Measurements from ENCODE around the gene CLDN9. TPM values are rescaled to one million over a fixed set of nuclear protein-coding genes. Genes with fewer than 3 reads are reported as not detected.

CLDN9 gene
- polyA plus RNA-seq, 4 donors, result 2.2 to 4.8 (median 2.9) TPM

DNA sequence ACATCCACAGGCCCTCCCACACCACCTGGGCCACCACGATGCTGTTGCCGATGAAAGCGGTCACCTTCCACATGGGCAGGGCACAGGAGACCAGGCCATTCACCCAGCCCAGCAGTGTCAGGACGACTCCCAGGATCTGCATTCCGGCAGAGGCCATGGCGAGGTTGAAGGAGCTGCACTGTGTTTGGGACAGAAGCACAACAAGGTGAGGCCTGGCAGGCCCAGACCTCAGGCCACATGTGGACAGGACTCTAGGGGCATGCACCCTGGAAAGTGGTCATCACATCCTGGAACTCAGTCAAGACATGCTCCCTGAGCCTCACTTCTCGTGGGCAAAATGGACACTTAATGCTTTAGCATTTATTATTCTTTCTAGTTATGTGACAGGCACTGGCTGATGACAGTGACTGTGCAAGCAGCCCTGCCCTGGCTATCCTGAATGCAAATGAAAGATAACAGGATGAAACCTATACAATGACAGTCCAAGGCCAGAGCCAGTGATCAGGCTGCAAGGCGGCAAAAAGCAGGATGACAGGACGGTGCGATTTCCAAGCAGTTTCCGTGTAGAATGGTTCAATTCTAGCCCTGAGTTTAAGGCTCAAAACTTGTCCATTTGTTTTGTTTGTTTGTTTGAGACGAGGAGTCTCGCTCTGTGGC is 3.3 kb downstream of the CLDN9 start:
- no peak for DNase-seq (ENCODE audit: low read depth in 4 of 4, low spot score in 2 of 4)

DNA sequence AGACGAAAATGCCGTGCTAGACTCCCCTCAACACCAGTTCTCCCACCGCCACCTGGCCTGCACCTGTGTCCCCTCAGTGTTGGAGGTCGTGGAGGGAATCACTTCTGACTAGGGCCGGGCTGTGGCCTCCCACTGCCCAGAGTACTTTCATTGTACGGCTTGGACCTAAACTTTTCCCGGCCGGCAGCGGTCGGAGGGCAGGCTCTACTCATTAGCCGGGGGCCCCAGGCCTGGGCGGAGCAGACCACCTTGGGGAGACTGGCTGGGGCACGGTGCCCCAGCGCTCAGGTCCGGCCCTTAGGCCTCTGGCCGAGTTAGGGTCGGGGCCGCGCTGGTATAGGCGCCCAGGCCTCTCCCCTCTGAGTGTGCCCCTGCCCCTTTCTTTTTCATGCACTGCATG is 4.6 kb downstream of the CLDN9 start:
- no peak for DNase-seq (ENCODE audit: low read depth in 4 of 4, low spot score in 2 of 4)

DNA sequence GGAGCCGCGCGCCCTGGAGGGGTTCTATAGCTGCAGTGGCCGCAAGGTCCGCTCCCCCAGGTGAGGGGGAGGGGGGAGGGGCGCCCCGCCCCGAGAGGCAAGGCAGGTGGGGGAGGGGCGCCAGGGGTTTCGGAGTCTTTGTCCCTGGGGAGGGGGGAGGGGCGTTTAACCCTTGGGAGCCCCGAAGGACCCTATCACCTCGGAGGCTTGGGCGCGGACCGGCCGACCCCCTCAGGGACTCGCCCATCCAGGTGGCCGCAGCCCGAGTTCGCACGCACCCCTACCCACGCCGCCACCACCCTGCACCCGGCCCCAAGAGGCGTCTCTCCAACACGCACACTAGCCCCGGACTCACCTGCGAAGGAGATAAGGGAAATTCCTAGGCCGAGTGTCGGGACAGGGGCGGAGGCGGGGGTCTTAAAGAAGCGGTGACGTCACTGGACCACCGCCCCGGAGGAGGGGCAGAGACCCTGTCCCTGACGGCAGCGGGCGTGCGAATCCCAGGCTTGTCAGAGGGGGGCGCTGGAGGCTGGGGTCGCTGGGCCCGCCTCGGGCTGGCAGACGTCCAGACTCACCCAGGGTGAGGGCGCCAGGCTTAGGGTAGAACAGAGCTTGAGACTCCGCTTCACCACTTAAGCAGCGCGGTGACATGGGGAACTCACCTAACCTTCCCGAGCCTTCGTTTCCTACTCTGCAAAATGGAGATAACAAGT is 5.2 kb downstream of the CLDN9 start, which contains the start of gene CLDN6:
Gene CLDN6, minus strand, starts transcription at position 390 of the 713 bp plus-strand sequence. CDS start 2,162 bp downstream, outside the sequence.
- no peak for DNase-seq (ENCODE audit: low read depth in 4 of 4, low spot score in 2 of 4)

DNA sequence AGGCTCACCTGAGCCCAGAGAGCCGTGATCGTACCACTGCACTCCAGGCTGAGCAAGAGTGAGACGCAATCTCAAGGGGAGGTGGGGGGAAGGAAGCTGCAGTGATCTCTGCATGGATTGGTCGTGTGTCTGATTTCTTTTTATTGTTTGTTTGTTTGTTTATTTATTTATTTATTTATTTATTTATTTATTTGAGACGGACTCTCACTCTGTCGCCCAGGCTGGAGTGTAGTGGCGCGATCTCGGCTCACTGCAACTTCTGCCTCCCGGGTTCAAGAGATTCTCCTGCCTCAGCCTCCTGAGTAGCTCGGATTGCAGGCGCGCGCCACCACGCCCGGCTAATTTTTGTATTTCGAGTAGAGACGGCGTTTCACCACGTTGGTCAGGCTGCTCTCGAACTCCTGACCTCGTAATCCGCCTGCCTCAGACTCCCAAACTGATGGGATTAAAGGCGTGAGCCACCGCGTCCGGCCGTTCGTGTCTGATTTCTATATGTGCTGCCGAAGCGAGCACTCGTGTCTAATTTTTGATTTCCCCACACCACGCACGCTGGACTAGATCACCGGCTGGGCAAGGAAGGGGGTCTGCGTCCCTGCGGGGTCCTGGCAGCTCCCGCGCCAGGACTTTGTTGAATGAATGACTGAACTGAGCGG is 7.0 kb downstream of the CLDN9 start:
- no peak for DNase-seq (ENCODE audit: low read depth in 4 of 4, low spot score in 2 of 4)

DNA sequence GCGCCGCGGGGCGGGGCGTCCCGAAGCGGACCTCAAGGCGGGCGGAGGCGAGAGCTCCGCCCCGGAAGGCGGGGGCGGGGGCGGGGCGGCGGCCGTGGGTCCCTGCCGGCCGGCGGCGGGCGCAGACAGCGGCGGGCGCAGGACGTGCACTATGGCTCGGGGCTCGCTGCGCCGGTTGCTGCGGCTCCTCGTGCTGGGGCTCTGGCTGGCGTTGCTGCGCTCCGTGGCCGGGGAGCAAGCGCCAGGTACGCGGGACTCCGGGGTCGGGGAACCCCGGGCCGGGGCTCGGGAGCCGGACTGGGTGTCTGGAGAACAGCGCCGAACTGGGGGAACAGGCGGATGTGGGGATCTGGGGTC is 7.5 kb downstream of the CLDN9 start, which contains the start of gene TNFRSF12A:
Gene TNFRSF12A, plus strand, starts transcription at position 122 of the 357 bp plus-strand sequence. Its CDS starts 30 bp downstream, at position 152.
- no peak for DNase-seq (ENCODE audit: low read depth in 4 of 4, low spot score in 2 of 4)

DNA sequence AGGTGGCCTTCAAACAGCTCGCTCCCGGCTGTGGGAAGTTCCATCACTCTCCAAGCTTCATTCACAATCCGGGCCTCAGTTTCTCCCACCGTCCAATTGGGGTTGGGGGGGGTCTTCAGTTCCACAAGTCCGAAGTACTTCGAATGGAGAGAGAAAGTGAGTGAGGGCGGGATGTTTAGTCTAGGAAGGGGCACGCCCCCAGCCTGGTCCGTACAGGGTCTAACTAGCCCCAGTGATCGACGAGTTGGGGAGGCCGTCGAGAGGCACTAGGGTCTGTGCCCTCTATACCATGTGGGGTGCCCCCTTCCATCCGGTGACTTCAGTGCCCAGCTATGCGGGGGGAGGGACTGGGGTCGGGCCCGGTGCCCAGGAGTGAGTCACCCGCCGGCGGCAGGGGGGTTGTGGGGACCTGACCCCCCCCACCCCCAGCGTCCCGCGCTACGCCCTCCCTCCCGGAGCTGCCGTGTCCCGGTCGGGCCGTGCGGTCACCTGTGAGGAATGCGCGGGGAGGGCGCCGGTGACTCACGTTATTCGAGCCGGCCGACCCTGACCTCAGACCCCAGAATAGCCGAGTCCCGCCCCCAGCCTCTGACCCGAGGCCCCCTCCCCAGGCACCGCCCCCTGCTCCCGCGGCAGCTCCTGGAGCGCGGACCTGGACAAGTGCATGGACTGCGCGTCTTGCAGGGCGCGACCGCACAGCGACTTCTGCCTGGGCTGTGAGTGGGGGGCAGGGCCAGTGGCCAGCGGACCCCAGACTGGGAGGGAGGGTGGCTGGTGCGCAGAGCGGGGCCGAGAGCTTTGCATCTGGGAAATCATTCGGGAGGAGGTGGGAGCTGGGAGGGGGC is 8.1 kb downstream of the CLDN9 start:
- DNase-seq (ENCODE audit: low read depth in 4 of 4, low spot score in 2 of 4), result no peak

DNA sequence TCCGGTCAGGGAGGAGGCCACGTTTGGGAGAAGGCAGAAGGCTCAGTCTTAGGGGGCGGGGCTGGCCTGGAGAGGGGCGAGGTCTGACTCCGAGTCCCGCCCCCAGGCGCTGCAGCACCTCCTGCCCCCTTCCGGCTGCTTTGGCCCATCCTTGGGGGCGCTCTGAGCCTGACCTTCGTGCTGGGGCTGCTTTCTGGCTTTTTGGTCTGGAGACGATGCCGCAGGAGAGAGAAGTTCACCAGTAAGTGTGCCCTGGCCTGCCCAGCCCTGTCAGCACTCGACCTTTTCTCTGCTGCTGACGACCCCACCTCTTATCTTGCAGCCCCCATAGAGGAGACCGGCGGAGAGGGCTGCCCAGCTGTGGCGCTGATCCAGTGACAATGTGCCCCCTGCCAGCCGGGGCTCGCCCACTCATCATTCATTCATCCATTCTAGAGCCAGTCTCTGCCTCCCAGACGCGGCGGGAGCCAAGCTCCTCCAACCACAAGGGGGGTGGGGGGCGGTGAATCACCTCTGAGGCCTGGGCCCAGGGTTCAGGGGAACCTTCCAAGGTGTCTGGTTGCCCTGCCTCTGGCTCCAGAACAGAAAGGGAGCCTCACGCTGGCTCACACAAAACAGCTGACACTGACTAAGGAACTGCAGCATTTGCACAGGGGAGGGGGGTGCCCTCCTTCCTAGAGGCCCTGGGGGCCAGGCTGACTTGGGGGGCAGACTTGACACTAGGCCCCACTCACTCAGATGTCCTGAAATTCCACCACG is 8.9 kb downstream of the CLDN9 start:
- DNase-seq (ENCODE audit: low read depth in 4 of 4, low spot score in 2 of 4), result no peak

DNA sequence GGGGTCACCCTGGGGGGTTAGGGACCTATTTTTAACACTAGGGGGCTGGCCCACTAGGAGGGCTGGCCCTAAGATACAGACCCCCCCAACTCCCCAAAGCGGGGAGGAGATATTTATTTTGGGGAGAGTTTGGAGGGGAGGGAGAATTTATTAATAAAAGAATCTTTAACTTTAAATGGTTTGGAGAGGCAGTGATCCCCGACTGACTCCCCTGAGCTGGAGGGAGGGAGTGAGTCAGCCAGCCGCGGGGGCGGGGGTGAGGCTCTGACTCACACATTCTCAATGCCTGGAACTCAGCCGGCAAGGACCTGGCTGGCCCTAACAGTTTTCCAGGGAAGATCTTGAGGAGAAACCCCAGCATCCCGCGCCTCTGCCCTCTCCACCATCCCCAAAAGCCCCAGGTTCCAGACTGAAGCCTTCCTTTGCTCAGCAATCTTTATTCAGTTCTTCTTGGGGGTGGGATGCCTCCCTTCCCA is 9.5 kb downstream of the CLDN9 start:
- no peak for DNase-seq (ENCODE audit: low read depth in 4 of 4, low spot score in 2 of 4)

DNA sequence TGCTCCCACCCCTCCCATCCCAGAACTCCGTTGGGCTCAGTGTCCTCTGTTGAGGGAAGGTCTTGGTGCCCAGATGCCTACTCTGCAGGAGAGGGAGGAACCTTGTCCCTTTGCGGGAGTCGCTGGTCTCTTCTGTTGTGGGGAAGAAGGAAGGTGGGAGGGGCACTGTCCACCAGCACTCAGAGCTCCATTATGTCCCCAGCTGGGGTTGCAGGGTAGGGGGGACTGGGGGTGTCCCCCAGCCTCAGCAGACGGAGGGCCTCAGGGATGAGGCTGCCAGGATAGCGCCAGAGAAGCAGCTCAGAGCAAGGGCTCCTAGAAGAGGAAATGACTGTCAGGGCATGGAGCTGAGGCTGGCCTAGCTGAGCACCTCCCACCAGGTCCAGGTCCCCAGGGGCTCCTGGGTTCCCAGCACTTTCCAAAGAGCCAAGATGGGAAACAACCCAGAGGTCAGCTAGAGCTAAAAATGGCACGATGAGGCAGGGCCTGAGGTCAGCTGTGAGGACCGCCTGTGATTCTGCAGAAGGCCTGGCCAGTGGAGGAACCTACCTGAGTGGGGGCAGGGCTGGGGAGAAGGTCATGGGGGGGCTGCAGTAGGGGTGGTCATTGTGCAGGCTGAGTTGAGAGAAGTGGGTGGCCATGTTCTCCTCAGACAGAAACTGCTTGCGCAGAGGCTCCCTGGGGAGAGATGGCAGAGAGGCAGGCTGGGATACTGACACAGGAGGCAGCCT is 10.1 kb downstream of the CLDN9 start:
- DNase-seq (ENCODE audit: low read depth in 4 of 4, low spot score in 2 of 4), result no peak

DNA sequence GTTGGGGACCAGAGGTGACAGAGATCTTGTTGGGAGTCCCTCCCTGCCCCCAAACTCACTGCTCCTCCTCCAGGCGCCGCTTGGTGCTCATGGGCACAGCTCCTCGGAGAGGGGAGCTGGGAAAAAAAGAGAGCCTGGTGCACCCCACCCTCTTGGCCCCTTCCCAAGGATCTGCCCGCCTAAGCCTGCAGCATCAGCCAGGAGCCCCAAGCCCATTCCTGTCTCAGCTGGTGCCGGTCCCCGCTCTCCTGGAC is 10.6 kb downstream of the CLDN9 start:
- DNase-seq (ENCODE audit: low read depth in 4 of 4, low spot score in 2 of 4), result no peak

DNA sequence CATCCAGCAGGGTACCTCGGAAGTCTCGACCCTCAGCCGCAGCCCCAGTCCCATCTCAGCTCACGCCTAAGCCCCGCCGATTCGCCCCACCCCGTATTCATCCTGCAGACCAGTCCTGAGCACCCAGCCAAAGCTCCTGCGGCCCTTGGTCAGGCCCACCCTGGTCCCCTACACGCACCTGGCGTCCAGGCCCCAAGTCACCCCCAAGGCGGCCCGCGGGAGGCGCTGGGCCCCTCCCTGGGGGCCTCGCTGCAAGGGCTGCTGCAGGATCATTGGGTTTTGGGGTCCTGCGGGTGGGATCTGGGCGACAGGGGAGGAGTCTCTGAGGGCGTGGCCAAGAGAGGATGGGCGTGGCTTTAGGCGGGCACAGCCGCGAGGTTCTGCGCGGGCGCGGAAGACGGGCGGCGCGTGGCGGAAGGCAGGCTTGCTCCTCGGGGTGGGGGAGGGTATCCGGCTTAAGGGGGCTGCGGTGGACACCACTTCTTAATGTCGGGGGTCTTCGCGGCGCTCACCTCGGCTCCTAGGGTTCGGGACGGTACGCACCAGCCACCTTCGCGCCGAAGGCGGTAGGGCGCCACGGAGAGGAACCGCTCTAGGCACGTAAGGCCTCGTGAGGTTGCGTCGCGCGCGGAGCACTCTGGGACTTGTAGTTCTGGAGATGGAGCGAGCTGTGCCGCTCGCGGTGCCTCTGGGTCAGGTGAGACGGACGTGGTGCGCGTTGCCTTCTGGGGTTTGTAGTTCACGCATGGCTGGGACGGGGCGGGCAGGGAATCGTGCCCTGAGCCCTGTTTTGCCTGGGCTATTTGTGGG is 11.2 kb downstream of the CLDN9 start, which contains the start of the genes HCFC1R1 and THOC6:
Gene HCFC1R1, minus strand, starts transcription at position 274 of the 810 bp plus-strand sequence. Its CDS starts 1 bp downstream, at position 273.
Gene THOC6, plus strand, starts transcription at position 367 of the 810 bp plus-strand sequence. Its CDS starts 292 bp downstream, at position 659.
- peak in 2 of 4 donors; percentile 93 to 96 for DNase-seq (ENCODE audit: low read depth in 4 of 4, low spot score in 2 of 4)

DNA sequence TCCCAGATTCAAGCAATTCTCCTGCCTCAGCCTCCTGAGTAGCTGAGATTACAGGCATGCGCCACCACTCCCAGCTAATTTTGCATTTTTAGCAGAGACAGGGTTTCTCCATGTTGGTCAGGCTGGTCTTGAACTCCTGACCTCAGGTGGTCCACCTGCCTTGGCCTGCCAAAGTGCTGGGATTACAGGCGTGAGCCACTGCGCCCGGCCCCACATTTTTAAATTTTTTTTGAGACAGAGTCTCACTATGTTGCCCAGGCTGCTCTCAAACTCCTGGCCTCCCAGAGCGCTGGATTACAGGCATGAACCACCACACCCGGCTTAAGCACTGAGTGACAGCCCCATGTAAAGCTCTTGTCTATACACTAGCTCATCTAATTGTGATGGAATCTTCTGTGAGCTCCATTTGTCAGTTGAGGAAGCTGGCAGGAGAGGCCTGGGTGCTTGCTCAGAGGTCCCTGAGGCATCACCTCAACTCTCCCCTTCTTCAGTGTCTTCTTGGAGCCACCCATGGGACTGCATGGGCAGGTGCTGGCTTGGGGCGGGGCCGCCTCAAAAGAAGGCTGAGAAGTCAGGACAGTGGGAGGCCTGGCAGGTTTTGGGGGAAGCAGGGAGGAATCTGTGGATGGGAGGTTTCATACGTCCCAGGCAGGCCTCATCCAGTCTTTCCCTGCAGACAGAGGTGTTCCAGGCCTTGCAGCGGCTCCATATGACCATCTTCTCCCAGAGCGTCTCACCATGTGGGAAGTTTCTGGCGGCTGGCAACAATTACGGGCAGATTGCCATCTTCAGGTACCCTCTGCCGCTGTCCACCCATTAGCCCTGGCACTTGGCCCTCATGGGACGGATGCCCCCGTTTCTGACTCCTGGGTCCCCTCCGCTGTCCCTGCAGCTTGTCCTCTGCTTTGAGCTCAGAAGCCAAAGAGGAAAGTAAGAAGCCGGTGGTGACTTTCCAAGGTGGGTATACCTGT is 12.6 kb downstream of the CLDN9 start:
- DNase-seq (ENCODE audit: low read depth in 4 of 4, low spot score in 2 of 4), result no peak

DNA sequence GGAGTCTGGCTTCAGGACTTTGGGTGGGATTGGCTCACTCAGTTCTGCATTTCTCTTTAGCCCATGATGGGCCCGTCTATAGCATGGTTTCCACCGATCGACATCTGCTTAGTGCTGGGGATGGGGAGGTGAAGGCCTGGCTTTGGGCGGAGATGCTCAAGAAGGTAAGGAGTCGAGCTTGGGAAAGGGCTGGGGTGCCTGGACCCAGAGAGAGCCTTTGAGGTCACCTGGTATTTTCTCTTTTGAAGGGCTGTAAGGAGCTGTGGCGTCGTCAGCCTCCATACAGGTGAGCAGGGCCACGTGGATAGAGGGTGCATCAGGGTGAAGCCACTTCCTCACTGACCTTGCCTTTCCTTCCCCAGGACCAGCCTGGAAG is 13.3 kb downstream of the CLDN9 start:
- DNase-seq (ENCODE audit: low read depth in 4 of 4, low spot score in 2 of 4), result no peak

DNA sequence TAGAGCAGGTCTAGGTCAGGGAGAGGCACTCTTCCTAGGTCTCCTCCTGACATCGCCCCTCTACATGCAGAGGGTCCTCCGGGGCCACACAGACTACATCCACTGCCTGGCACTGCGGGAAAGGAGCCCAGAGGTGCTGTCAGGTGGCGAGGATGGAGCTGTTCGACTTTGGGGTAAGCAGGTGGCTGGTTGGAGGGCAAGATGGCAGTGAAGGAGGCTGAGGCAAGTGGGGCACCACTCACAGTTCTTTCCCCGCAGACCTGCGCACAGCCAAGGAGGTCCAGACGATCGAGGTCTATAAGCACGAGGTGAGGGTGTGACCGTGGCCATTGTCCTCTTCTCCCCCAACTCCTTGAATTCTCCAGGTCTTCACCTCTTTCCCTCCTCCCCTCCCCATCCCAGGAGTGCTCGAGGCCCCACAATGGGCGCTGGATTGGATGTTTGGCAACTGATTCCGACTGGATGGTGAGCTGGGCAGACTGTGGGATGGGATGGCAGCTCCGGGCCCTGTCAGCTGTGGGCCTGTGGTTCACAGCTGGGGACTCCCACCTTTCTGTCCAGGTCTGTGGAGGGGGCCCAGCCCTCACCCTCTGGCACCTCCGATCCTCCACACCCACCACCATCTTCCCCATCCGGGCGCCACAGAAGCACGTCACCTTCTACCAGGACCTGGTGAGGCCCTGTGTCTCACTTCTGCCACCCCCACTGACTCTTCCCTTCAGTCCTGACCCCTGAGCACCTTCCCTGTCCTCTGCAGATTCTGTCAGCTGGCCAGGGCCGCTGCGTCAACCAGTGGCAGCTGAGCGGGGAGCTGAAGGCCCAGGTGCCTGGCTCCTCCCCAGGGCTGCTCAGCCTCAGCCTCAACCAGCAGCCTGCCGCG is 14.1 kb downstream of the CLDN9 start:
- no peak for DNase-seq (ENCODE audit: low read depth in 4 of 4, low spot score in 2 of 4)

DNA sequence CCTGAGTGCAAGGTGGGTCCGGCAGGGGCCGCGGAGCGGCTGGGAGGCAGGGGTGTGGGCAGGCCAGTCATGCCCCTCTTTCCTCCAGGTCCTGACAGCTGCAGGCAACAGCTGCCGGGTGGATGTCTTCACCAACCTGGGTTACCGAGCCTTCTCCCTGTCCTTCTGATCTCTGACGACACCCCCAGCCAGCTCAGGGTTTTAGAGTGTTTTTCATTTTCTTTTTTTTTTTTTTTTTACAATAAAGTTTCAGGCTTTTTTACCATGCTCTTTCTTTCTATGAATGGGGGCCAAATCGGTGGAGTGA is 14.7 kb downstream of the CLDN9 start:
- no peak for DNase-seq (ENCODE audit: low read depth in 4 of 4, low spot score in 2 of 4)

DNA sequence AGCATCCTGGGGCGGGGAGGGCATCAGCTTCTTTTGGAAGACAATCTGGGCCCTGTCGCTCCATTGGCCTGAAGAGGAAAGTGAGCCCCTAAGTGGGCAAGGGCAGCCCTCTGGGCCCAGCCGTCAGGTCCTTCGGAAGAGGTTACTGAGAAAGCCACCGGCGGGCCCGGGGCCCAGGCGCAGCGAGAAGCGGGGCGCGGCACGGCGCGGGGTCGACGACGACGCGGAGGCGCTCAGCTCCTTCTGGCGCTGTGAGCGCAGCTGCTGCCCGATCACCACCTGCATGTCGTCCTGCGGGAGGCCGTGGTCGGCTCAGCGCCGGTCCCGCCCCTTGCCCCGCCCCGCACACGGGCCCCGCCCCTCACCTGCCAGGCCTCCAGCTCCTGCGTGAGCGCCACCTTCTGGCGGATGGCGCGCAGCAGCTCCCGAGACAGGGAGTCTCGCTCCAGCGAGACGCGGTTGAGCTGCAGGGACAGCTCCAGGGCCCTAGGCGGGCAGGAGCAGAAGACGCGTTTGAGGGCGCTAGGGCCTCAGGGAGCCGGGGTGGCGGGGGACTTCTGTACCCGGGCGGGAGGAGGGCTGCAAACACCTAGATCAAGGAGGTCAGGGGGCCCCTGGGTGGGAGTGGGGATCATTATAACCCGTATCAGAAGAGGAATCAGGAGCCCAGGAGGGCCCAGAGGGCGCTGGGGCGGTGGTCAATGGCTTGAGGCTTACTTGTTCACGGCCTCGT is 15.4 kb downstream of the CLDN9 start:
- DNase-seq (ENCODE audit: low read depth in 4 of 4, low spot score in 2 of 4), result no peak
